Gastroesophageal sphincter (tissue), 4 donors: Measurements from ENCODE around the gene CACNA1I. TPM values are rescaled to one million over a fixed set of nuclear protein-coding genes. Genes with fewer than 3 reads are reported as not detected.

ENCODE experiments used
- ATAC-seq: fragments of 150-250 bp; one replicate; pipeline ENCODE4 v1.9.1; 2016; ENCODE audit warnings: mild to moderate bottlenecking, moderate library complexity
- H3K27ac ChIP-seq, 4 donors: fragments of 200-600 bp; sonication (generic) in 3 of 4; 1 replicate in 3 of 4; 2 replicates in 1 of 4; pipeline ENCODE4 v1.5.1; 2016 to 2019
- H3K27me3 ChIP-seq: fragments of 200-600 bp; sonication (generic); one replicate; pipeline ENCODE4 v1.5.1; 2019
- H3K36me3 ChIP-seq, 2 donors: fragments of 200-600 bp; sonication (generic); one replicate each; pipeline ENCODE4 v1.5.1; 2019; ENCODE audit warnings: control low read depth in 1 of 2
- H3K4me1 ChIP-seq, 3 donors: fragments of 200-600 bp; sonication (generic); 1 replicate in 2 of 3; 2 replicates in 1 of 3; pipeline ENCODE4 v1.5.1; 2016 to 2019; ENCODE audit warnings: control low read depth in 2 of 3
- H3K4me3 ChIP-seq, 2 donors: fragments of 200-600 bp; sonication (generic); one replicate each; pipeline ENCODE4 v1.5.1; 2019; ENCODE audit warnings: mild to moderate bottlenecking in 1 of 2, moderate library complexity in 1 of 2
- H3K9me3 ChIP-seq, 3 donors: fragments of 200-600 bp; sonication (generic); one replicate each; pipeline ENCODE4 v1.5.1; 2017 to 2019; ENCODE audit warnings: control low read depth in 2 of 3
- CTCF ChIP-seq, 4 experiments: fragments of 200-600 bp in 2 of 4; fragments of 450-650 bp in 2 of 4; sonication (generic) in 1 of 4; IDR thresholded peaks; one replicate each; pipeline ENCODE4 v1.5.1; 2017 to 2019; ENCODE audit warnings: antibody characterized with exemption in 4 of 4, mild to moderate bottlenecking in 2 of 4, moderate library complexity in 2 of 4
- EP300 ChIP-seq: sonication (generic); formaldehyde crosslinking; IDR thresholded peaks from one replicate; pipeline ENCODE4 v1.6.1; 2017; ENCODE audit warnings: antibody characterized with exemption, mild to moderate bottlenecking
- POLR2A ChIP-seq, 2 donors: fragments of 450-650 bp; IDR thresholded peaks; one replicate each; pipeline ENCODE4 v1.6.1; 2017; ENCODE audit warnings: antibody characterized with exemption in 2 of 2, mild to moderate bottlenecking in 2 of 2, moderate library complexity in 1 of 2
- POLR2AphosphoS5 ChIP-seq: sonication (generic); formaldehyde crosslinking; IDR thresholded peaks from one replicate; pipeline ENCODE4 v1.6.1; 2017; ENCODE audit warnings: antibody characterized with exemption
- WGBS, 2 donors: methylation state at CpG; one replicate each; pipeline ENCODE4 v1.1.5; 2018; ENCODE audit warnings: low coverage in 1 of 2; 5-methylcytosine and 5-hydroxymethylcytosine counted together
- total RNA-seq, 4 donors: library from RNA; depleted of rRNA; stranded (reverse); fragments of >200 nt; gene quantifications; one replicate each; pipeline ENCODE4 v1.1.0, GENCODE V29; 2016

The CACNA1I gene
- total RNA-seq, 4 donors from 2014 or later: 0.04 to 0.54 (median 0.11) TPM

GRCh38 chr22:39594411-39594810 lies 23.9 kb downstream of the CACNA1I start:
- TF ChIP-seq EP300: no peak
- no peak for TF ChIP-seq POLR2A (IDR thresholded peaks at IDR 0.05)
- no peak for TF ChIP-seq POLR2AphosphoS5
- no peak for TF ChIP-seq CTCF (IDR thresholded peaks at IDR 0.05)
- no peaks in the 10 kb centered on the region for H3K36me3 ChIP-seq
- peaks cover 0 to 10% (median 0%) of the 10 kb centered on the region in 3 donors for H3K4me1 ChIP-seq
- H3K27me3 ChIP-seq: peaks cover 92% of the 10 kb centered on the region
- H3K9me3 ChIP-seq: no peaks in the 10 kb centered on the region
- H3K4me3 ChIP-seq: no peak overlapping the region
- ATAC-seq: no peak
- H3K27ac ChIP-seq: no peak overlapping the region
- 31 to 55% methylated on average over 6 of the region's 7 CpGs for WGBS, 2 donors

- Histone ChIP-seq H3K4me3 (no peak overlapping the region), H3K4me1 (peaks cover 0 to 10% (median 0%) of the 10 kb centered on the region in 3 donors), H3K36me3 (no peaks in the 10 kb centered on the region), H3K9me3 (no peaks in the 10 kb centered on the region), H3K27me3 (peaks cover 91% of the 10 kb centered on the region), H3K27ac (no peak overlapping the region)
- no peak for TF ChIP-seq POLR2A (IDR thresholded peaks at IDR 0.05)
- TF ChIP-seq CTCF (IDR thresholded peaks at IDR 0.05): no peak
- no peak for TF ChIP-seq EP300
- no peak for TF ChIP-seq POLR2AphosphoS5
- no peak for ATAC-seq
- 61 to 65% methylated on average over 7 to 11 of the region's 12 CpGs for WGBS, 2 donors
Measured at GRCh38 chr22:39595622-39596172, 25.1 kb downstream of the CACNA1I start.

GRCh38 chr22:39596601-39597000 lies 26.0 kb downstream of the CACNA1I start:
- no peaks in the 10 kb centered on the region for H3K9me3 ChIP-seq
- no peak overlapping the region for H3K27ac ChIP-seq
- H3K4me3 ChIP-seq: no peak overlapping the region
- TF ChIP-seq POLR2A (IDR thresholded peaks at IDR 0.05) (no peak), POLR2AphosphoS5 (no peak), EP300 (no peak), CTCF (IDR thresholded peaks at IDR 0.05) (no peak)
- WGBS, 2 donors: 40 to 45% methylated on average over 2 to 5 of the region's 6 CpGs
- no peak for ATAC-seq
- peaks cover 0 to 10% (median 0%) of the 10 kb centered on the region in 3 donors for H3K4me1 ChIP-seq
- no peaks in the 10 kb centered on the region for H3K36me3 ChIP-seq
- H3K27me3 ChIP-seq: peaks cover 93% of the 10 kb centered on the region

GRCh38 chr22:39597236-39597869 lies 26.8 kb downstream of the CACNA1I start:
- ATAC-seq: no peak
- TF ChIP-seq CTCF (IDR thresholded peaks at IDR 0.05) (no peak), EP300 (no peak), POLR2A (IDR thresholded peaks at IDR 0.05) (no peak), POLR2AphosphoS5 (no peak)
- Histone ChIP-seq H3K27me3 (peaks cover 89% of the 10 kb centered on the region), H3K4me3 (no peak overlapping the region), H3K36me3 (no peaks in the 10 kb centered on the region), H3K4me1 (peaks cover 0 to 8% (median 0%) of the 10 kb centered on the region in 3 donors), H3K27ac (no peak overlapping the region), H3K9me3 (peaks cover 0 to 2% (median 0%) of the 10 kb centered on the region in 3 donors)
- WGBS, 2 donors: no CpG with 5 or more reads among the region's 8 CpGs
